Measurements from ENCODE around the gene EHBP1L1.

GRCh38 chr11:65571420-65571819 lies 4.4 kb upstream of the EHBP1L1 start:
- no peak for TF ChIP-seq POLR2A (IDR thresholded peaks at IDR 0.05; ENCODE audit: low read depth)
- TF ChIP-seq CTCF (IDR thresholded peaks at IDR 0.05) = no peak
